OCI-LY1 (cell line): Measurements from ENCODE around the gene MCC.

Source experiments
- H2AFZ ChIP-seq: fragments of 200-600 bp; sonication (generic), shearing (Covaris generic); 2 replicates; pipeline ENCODE4 v1.6.0; 2014; ENCODE audit warnings: antibody characterized with exemption, mild to moderate bottlenecking, low read length
- H3F3A ChIP-seq: fragments of 200-600 bp; sonication (generic), shearing (Covaris generic); 2 replicates; pipeline ENCODE4 v1.6.0; 2014; ENCODE audit warnings: mild to moderate bottlenecking, antibody characterized with exemption, low read length, moderate library complexity; ENCODE audit not compliant: insufficient read depth
- H3K27ac ChIP-seq: fragments of 200-600 bp; sonication (generic); 2 replicates; pipeline ENCODE4 v1.5.1; 2014; ENCODE audit warnings: low read length, mixed run types, mild to moderate bottlenecking, low read depth; ENCODE audit not compliant: poor library complexity, severe bottlenecking
- H3K27me3 ChIP-seq: fragments of 200-600 bp; sonication (generic); 2 replicates; pipeline ENCODE4 v1.6.0; 2014; ENCODE audit warnings: antibody characterized with exemption, mild to moderate bottlenecking, low read length, moderate library complexity; ENCODE audit not compliant: insufficient read depth
- H3K36me3 ChIP-seq: fragments of 200-600 bp; sonication (generic); 2 replicates; pipeline ENCODE4 v1.6.1; 2014; ENCODE audit warnings: mild to moderate bottlenecking, antibody characterized with exemption, low read length, moderate library complexity, mixed read lengths; ENCODE audit not compliant: insufficient read depth
- H3K4me1 ChIP-seq: fragments of 200-600 bp; sonication (generic); 2 replicates; pipeline ENCODE4 v1.5.1; 2014; ENCODE audit warnings: mild to moderate bottlenecking, low read length, moderate library complexity; ENCODE audit not compliant: insufficient read depth, severe bottlenecking
- H3K4me2 ChIP-seq: fragments of 200-600 bp; sonication (generic), shearing (Covaris generic); 2 replicates; pipeline ENCODE4 v1.6.1; 2014; ENCODE audit warnings: low read length
- H3K4me3 ChIP-seq: fragments of 200-600 bp; sonication (generic); 2 replicates; pipeline ENCODE4 v1.5.1; 2014; ENCODE audit warnings: low read length, low read depth, mild to moderate bottlenecking, mixed read lengths; ENCODE audit not compliant: poor library complexity, severe bottlenecking
- H3K79me2 ChIP-seq: fragments of 200-600 bp; shearing (Covaris generic); 2 replicates; pipeline ENCODE4 v1.6.1; 2016; ENCODE audit warnings: mixed run types, low read length, mixed read lengths; ENCODE audit not compliant: insufficient read depth
- H3K9ac ChIP-seq: fragments of 200-600 bp; sonication (generic), shearing (Covaris generic); 2 replicates; pipeline ENCODE4 v1.6.1; 2014; ENCODE audit warnings: mild to moderate bottlenecking, low read length, mixed read lengths
- H3K9me2 ChIP-seq: fragments of 200-600 bp; sonication (generic), shearing (Covaris generic); 2 replicates; pipeline ENCODE4 v1.6.1; 2014; ENCODE audit warnings: low read depth, mild to moderate bottlenecking, low read length, mixed read lengths
- H3K9me3 ChIP-seq: fragments of 200-600 bp; shearing (Covaris generic); 2 replicates; pipeline ENCODE4 v1.6.1; 2014; ENCODE audit warnings: low read length, mixed read lengths
- H4K20me1 ChIP-seq: fragments of 200-600 bp; sonication (generic), shearing (Covaris generic); 2 replicates; pipeline ENCODE4 v1.6.0; 2016; ENCODE audit warnings: mild to moderate bottlenecking, low read length; ENCODE audit not compliant: insufficient read depth
- CTCF ChIP-seq: fragments of 200-600 bp; sonication (generic), shearing (Covaris generic); IDR thresholded peaks from 2 replicates; pipeline ENCODE4 v1.5.1; 2017; ENCODE audit warnings: mild to moderate bottlenecking, antibody characterized with exemption, low read length, moderate library complexity, mixed read lengths
- EZH2 ChIP-seq: fragments of 200-600 bp; sonication (generic), shearing (Covaris generic); IDR thresholded peaks from 2 replicates; pipeline ENCODE4 v1.8.0; 2017; ENCODE audit warnings: borderline replicate concordance, mixed run types, mild to moderate bottlenecking, antibody characterized with exemption, low read length, moderate library complexity, mixed read lengths

The MCC gene

GRCh38 chr5:113052041-113052795 lies 436.0 kb downstream of the MCC start:
- H3K9me3 ChIP-seq, result no peaks in the 10 kb centered on the region
- no peaks in the 10 kb centered on the region for H3K36me3 ChIP-seq
- no peak overlapping the region for H3K27ac ChIP-seq
- no peak overlapping the region for H3K4me2 ChIP-seq
- no peak overlapping the region for H3K4me3 ChIP-seq
- TF ChIP-seq EZH2 (no peak), CTCF (no peak)
- H4K20me1 ChIP-seq, result no peaks in the 10 kb centered on the region
- H3F3A ChIP-seq, result no peaks in the 10 kb centered on the region
- no peaks in the 10 kb centered on the region for H3K27me3 ChIP-seq
- H3K9me2 ChIP-seq, result no peaks in the 10 kb centered on the region
- H3K4me1 ChIP-seq, result peaks cover 6% of the 10 kb centered on the region
- no peaks in the 10 kb centered on the region for H3K79me2 ChIP-seq
- H3K9ac ChIP-seq, result no peak overlapping the region
- H2AFZ ChIP-seq, result no peak overlapping the region

- Histone ChIP-seq H4K20me1 (no peaks in the 10 kb centered on the region), H2AFZ (no peak overlapping the region), H3K9me3 (no peaks in the 10 kb centered on the region), H3K79me2 (no peaks in the 10 kb centered on the region), H3K4me2 (no peak overlapping the region), H3K4me1 (peaks cover 6% of the 10 kb centered on the region), H3K9ac (no peak overlapping the region), H3K4me3 (no peak overlapping the region), H3K27ac (no peak overlapping the region), H3K36me3 (no peaks in the 10 kb centered on the region), H3F3A (no peaks in the 10 kb centered on the region), H3K9me2 (no peaks in the 10 kb centered on the region), H3K27me3 (no peaks in the 10 kb centered on the region)
- TF ChIP-seq CTCF (no peak), EZH2 (no peak)
Observed at GRCh38 chr5:113050721-113051382, 437.4 kb downstream of the MCC start.

GRCh38 chr5:113048931-113049330 lies 439.3 kb downstream of the MCC start:
- Histone ChIP-seq H3K4me3 (no peak overlapping the region), H3K36me3 (no peaks in the 10 kb centered on the region), H3K9me2 (no peaks in the 10 kb centered on the region), H3F3A (no peaks in the 10 kb centered on the region), H3K79me2 (no peaks in the 10 kb centered on the region), H3K4me2 (no peak overlapping the region), H3K9me3 (no peaks in the 10 kb centered on the region), H3K4me1 (peaks cover 6% of the 10 kb centered on the region), H3K27me3 (no peaks in the 10 kb centered on the region), H2AFZ (no peak overlapping the region), H3K27ac (no peak overlapping the region), H3K9ac (no peak overlapping the region), H4K20me1 (no peaks in the 10 kb centered on the region)
- TF ChIP-seq CTCF, result no peak
- TF ChIP-seq EZH2, result no peak
